GM19239 (cell line): ENCODE results near the gene UGT1A4.

Source experiments
- DNase-seq: peaks from one replicate; pipeline ENCODE4 v3.0.0; 2011; ENCODE audit warnings: low spot score; ENCODE audit not compliant: insufficient read length
- FAIRE-seq: peaks from 2 replicates; lab custom pipeline; 2011; peaks lifted over from hg19 to GRCh38; lab: Jason Lieb, UNC

Gene UGT1A4

GRCh38 chr2:233820774-233821105 is 102.2 kb downstream of the UGT1A4 start:
- FAIRE-seq (no peak), DNase-seq (no peak)

GRCh38 chr2:233821196-233821595 is 102.7 kb downstream of the UGT1A4 start:
- DNase-seq = no peak
- no peak for FAIRE-seq

GRCh38 chr2:233821709-233822100 is 103.2 kb downstream of the UGT1A4 start:
- FAIRE-seq = no peak
- no peak for DNase-seq

- FAIRE-seq (no peak), DNase-seq (no peak)
Measured at GRCh38 chr2:233822101-233822771, 103.7 kb downstream of the UGT1A4 start.
